ENCODE measurements around the gene PAQR7.

DNA sequence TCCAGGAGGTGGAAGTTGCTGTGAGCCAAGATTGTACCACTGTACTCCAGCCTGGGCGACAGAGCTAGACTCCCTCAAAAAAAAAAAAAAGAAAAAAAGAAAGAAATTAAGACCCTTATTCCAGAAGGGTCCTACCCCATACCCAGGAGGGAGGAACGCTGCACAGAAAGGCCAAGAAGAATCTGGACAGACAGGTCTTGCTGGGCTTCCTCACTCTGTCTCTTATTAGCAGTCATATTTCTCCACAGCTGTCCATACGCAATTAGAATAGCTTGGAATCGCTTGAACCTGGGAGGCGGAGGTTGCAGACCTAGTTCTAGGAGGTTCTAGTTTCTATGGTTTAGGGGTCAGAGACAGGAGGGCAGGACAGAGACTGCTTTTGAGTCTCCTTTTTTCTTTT is 3.2 kb upstream of the PAQR7 start:
- TF ChIP-seq, protein P1, sequence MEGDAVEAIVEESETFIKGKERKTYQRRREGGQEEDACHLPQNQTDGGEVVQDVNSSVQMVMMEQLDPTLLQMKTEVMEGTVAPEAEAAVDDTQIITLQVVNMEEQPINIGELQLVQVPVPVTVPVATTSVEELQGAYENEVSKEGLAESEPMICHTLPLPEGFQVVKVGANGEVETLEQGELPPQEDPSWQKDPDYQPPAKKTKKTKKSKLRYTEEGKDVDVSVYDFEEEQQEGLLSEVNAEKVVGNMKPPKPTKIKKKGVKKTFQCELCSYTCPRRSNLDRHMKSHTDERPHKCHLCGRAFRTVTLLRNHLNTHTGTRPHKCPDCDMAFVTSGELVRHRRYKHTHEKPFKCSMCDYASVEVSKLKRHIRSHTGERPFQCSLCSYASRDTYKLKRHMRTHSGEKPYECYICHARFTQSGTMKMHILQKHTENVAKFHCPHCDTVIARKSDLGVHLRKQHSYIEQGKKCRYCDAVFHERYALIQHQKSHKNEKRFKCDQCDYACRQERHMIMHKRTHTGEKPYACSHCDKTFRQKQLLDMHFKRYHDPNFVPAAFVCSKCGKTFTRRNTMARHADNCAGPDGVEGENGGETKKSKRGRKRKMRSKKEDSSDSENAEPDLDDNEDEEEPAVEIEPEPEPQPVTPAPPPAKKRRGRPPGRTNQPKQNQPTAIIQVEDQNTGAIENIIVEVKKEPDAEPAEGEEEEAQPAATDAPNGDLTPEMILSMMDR (IDR thresholded peaks at IDR 0.05), result no peak
- TF ChIP-seq POLR2A (IDR thresholded peaks at IDR 0.05), result no peak
